Right atrium auricular region (tissue), 2 donors: ENCODE results near the gene NXNL2. TPM values are rescaled to one million over a fixed set of nuclear protein-coding genes. Genes with fewer than 3 reads are reported as not detected.

ENCODE experiments used
- DNase-seq: peaks from one replicate; pipeline ENCODE4 v3.0.0-alpha.2; 2019; ENCODE audit warnings: low spot score
- H3K27ac ChIP-seq, 2 donors: fragments of 200-600 bp; sonication (generic); 1 replicate in 1 of 2; 2 replicates in 1 of 2; pipeline ENCODE4 v1.5.1; 2016 to 2019
- H3K27me3 ChIP-seq, 2 donors: fragments of 200-600 bp; sonication (generic); one replicate each; pipeline versions ENCODE4 v1.5.1 to v1.6.0; 2017 to 2019
- H3K36me3 ChIP-seq: fragments of 200-600 bp; sonication (generic); one replicate; pipeline ENCODE4 v1.5.1; 2016
- H3K4me1 ChIP-seq, 2 donors: fragments of 200-600 bp; sonication (generic); one replicate each; pipeline versions ENCODE4 v1.5.1 to v1.6.0; 2017 to 2019
- H3K4me3 ChIP-seq, 2 donors: fragments of 200-600 bp; sonication (generic); 1 replicate in 1 of 2; 2 replicates in 1 of 2; pipeline ENCODE4 v1.5.1; 2017 to 2019; ENCODE audit warnings: mild to moderate bottlenecking in 1 of 2, moderate library complexity in 1 of 2
- H3K9me3 ChIP-seq, 2 donors: fragments of 200-600 bp; sonication (generic); one replicate each; pipeline ENCODE4 v1.5.1; 2019
- total RNA-seq, 2 donors: library from RNA; depleted of rRNA; stranded (reverse); fragments of >200 nt; gene quantifications; one replicate each; pipeline ENCODE4 v1.1.0, GENCODE V29; 2016
- TF ChIP-seq, protein P1 (sequence below), 2 donors: fragments of 200-600 bp; sonication (generic); IDR thresholded peaks; one replicate each; pipeline ENCODE4 v1.5.1; 2019; ENCODE audit warnings: antibody characterized with exemption in 2 of 2

NXNL2 gene
- total RNA-seq, 2 donors from 2014 or later = not detected

- no peaks in the 10 kb centered on the region for H3K27me3 ChIP-seq
- TF ChIP-seq, protein P1, sequence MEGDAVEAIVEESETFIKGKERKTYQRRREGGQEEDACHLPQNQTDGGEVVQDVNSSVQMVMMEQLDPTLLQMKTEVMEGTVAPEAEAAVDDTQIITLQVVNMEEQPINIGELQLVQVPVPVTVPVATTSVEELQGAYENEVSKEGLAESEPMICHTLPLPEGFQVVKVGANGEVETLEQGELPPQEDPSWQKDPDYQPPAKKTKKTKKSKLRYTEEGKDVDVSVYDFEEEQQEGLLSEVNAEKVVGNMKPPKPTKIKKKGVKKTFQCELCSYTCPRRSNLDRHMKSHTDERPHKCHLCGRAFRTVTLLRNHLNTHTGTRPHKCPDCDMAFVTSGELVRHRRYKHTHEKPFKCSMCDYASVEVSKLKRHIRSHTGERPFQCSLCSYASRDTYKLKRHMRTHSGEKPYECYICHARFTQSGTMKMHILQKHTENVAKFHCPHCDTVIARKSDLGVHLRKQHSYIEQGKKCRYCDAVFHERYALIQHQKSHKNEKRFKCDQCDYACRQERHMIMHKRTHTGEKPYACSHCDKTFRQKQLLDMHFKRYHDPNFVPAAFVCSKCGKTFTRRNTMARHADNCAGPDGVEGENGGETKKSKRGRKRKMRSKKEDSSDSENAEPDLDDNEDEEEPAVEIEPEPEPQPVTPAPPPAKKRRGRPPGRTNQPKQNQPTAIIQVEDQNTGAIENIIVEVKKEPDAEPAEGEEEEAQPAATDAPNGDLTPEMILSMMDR (IDR thresholded peaks at IDR 0.05) = no peak
- no peaks in the 10 kb centered on the region for H3K4me1 ChIP-seq
- H3K4me3 ChIP-seq = no peak overlapping the region
- H3K9me3 ChIP-seq = no peaks in the 10 kb centered on the region
- H3K36me3 ChIP-seq = no peaks in the 10 kb centered on the region
- no peak for DNase-seq
- H3K27ac ChIP-seq = no peak overlapping the region
Measured at GRCh38 chr9:88501086-88501485, 33.9 kb upstream of the NXNL2 start.

DNA sequence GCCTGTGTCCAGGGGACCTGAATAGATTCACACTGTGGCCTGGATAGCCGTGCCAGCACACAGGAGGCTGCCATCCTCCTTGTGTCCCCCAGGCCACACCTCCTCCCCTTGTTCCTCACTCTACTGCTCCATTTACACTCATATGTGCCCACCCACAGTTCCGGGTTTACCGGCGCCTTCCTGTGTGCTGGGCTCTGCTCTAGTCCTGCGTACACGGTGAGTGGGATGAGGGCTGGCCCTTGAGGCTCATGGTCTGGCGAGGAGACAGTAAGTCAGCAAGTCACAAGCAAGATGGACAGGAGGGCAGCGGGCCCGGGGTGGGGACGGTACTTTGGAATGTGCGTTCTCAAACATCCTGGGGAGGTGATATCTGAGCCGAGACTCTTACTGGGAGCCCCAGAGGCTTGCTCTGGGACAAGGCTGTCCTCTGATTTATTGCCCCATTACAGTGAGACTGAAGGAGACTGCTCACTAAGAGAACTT, 32.4 kb upstream of the NXNL2 start:
- no peaks in the 10 kb centered on the region for H3K27me3 ChIP-seq
- H3K9me3 ChIP-seq = no peaks in the 10 kb centered on the region
- no peaks in the 10 kb centered on the region for H3K4me1 ChIP-seq
- no peak overlapping the region for H3K27ac ChIP-seq
- TF ChIP-seq, protein P1 (IDR thresholded peaks at IDR 0.05) = no peak
- H3K36me3 ChIP-seq = no peaks in the 10 kb centered on the region
- no peak for DNase-seq
- H3K4me3 ChIP-seq = no peak overlapping the region

- Histone ChIP-seq H3K36me3 (no peaks in the 10 kb centered on the region), H3K4me3 (no peak overlapping the region), H3K27me3 (no peaks in the 10 kb centered on the region), H3K27ac (no peak overlapping the region), H3K9me3 (no peaks in the 10 kb centered on the region), H3K4me1 (no peaks in the 10 kb centered on the region)
- TF ChIP-seq, protein P1 (IDR thresholded peaks at IDR 0.05) = no peak
- no peak for DNase-seq
Measured at GRCh38 chr9:88503081-88503844, 31.7 kb upstream of the NXNL2 start.

DNA sequence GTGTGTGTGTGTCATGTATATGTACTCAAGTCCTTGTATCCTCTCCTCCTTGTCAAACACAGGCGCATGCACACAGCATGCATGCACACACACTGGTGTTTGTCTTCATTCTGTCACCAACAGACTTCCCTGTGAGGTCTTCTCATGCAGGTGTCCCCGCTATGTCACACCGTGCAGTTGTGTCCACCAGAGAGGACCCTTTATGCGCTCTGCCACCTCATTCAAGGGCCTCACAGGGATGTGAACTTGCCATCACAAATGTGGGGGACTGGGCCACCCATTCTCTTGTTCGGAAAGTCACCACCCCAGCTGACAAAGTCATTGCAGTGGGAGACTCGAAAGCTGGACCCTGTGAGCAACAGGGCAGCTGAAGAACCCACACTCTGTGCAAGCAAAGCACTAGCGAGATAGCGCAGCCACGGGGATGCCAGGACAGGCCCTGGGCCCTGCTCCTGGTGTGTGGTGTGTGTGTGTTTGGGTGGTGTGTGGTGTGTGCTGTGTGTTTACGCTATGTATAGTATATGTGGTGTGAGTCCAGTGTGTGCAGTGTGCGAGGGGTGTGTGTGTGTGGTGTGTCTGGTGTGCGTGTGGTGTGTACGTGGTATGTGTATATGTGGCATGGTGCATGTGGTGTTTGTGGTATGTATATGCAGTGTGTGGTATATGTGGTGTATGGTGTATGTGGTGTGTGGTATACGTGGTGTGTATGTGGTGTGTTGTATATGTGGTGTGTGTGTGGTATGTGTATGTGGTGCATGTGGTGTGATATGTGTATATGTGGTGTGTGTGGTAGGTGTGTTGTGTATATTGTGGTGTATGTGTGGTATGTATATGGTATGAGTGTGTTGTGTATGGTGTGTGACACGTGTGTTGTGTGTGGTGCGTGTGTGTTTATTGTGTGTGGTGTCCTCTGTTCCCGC, 30.9 kb upstream of the NXNL2 start:
- Histone ChIP-seq H3K4me3 (no peak overlapping the region), H3K9me3 (peaks cover 0 to 7% of the 10 kb centered on the region in 2 donors), H3K36me3 (no peaks in the 10 kb centered on the region), H3K4me1 (no peaks in the 10 kb centered on the region), H3K27ac (no peak overlapping the region), H3K27me3 (no peaks in the 10 kb centered on the region)
- DNase-seq = no peak
- TF ChIP-seq, protein P1 (IDR thresholded peaks at IDR 0.05) = no peak

- no peak for DNase-seq
- Histone ChIP-seq H3K4me1 (no peaks in the 10 kb centered on the region), H3K9me3 (peaks cover 0 to 7% of the 10 kb centered on the region in 2 donors), H3K36me3 (no peaks in the 10 kb centered on the region), H3K4me3 (no peak overlapping the region), H3K27ac (no peak overlapping the region), H3K27me3 (no peaks in the 10 kb centered on the region)
- TF ChIP-seq, protein P1 (IDR thresholded peaks at IDR 0.05) = no peak
Measured at GRCh38 chr9:88508326-88508725, 26.7 kb upstream of the NXNL2 start.
